ENCODE data around the gene PSAT1.
A peak's percentile ranks its signal among the peaks of the same experiment; 100 is the strongest.

The PSAT1 gene

DNA sequence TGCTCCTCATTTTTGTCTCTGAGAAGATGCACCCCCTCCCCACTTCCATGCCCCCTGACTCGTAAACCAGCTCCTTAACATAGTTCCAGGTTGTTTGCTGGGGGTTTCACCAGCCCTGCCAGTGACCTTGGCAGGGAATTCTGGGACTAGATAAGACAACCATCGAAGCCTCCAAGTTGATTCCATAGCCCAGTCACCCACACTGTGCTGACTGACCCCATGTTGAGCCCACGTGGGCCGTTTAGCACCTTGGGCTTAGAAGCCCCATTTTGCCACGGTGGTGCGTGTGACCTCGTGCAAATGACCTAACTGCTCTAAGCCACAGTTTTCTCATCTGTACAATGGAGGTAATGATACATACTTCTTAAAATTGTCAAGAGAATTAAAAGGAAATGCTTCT is 24.6 kb downstream of the PSAT1 start:
- Mint-ChIP-seq H3K4me1 (peaks cover 10% of the 10 kb centered on the region), H3K9me3 (peaks cover 0 to 7% of the 10 kb centered on the region in 2 donors), H3K4me3 (no peak overlapping the region), H3K27ac (no peak overlapping the region), H3K27me3 (no peaks in the 10 kb centered on the region)
- no peak for DNase-seq
- no peak for ATAC-seq

DNA sequence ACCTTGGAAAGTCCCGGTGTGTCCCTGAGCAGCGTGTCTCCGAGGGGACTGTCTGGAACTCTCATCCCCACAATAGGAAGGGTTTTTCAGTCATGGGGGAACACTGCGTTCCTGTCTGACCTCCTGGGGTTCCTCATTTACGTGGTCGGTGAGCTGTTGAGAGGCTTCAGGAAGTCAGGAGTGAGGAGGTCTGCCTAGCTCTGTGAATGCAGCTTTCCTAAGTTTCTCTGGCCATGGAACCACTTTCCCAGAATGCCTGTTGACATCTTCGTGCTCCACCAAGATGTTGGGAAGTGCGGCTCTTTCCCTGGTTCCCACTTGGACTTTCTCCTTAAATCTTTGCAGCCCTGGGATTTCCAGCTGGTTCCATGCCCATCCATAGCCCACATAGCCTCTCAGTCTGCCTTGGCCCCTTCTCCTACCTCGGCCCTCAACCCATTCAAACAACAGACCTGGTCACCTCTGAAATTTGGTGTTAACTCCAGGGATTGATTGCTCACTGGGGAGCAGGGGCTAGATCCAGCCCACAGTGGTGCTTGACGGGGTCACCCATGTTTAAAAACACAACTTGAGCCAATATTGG is 27.2 kb downstream of the PSAT1 start:
- peak overlapping the region in 1 of 2 donors; percentile 56 for H3K27ac Mint-ChIP-seq
- H3K27me3 Mint-ChIP-seq, result no peaks in the 10 kb centered on the region
- peaks cover 10% of the 10 kb centered on the region for H3K4me1 Mint-ChIP-seq
- H3K9me3 Mint-ChIP-seq, result peaks cover 0 to 7% of the 10 kb centered on the region in 2 donors
- ATAC-seq, result no peak
- H3K4me3 Mint-ChIP-seq, result no peak overlapping the region
- no peak for DNase-seq

DNA sequence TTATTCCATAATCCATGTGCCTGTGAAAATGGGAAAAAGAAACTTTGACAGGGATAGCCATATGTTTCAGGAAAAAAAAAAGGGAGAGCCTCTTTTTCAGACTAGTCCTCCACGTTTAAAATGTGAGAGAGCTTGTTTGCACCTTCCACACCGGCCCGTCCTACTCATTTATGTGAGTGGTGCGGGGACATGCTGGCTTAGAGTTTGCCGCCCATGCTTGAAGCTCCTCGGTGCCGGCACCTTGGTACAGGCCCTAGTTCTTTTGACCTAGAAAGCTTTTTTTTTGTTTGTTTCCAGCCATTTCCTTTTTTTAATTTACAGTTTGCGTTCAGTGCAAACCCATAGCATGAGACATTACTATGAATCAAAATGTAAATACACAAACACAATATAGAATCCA is 27.8 kb downstream of the PSAT1 start:
- H3K27ac Mint-ChIP-seq, result no peak overlapping the region
- no peak overlapping the region for H3K4me3 Mint-ChIP-seq
- no peak for DNase-seq
- H3K9me3 Mint-ChIP-seq, result peaks cover 0 to 6% of the 10 kb centered on the region in 2 donors
- ATAC-seq, result no peak
- no peaks in the 10 kb centered on the region for H3K27me3 Mint-ChIP-seq
- peaks cover 10% of the 10 kb centered on the region for H3K4me1 Mint-ChIP-seq

DNA sequence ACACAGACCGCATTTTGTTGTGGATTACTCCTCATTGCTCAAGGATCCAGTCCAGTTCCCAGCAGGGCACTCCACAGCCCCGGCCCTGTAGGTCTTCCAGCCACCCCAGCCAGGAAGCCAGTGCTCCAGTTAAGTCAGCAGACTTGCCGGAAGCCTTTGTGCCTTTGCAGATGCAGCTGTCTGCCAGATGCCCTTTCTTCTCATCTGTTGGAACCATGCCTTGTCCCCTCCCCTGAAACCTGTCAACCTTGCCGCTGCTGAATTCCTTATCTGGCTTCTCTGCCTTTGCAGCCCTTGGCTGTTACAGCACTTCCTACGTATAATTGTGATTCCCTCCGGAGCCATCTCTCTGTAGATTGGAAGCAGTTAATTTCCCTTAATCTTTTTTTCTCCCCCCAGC is 28.4 kb downstream of the PSAT1 start:
- Mint-ChIP-seq H3K4me1 (peaks cover 10% of the 10 kb centered on the region), H3K27me3 (no peaks in the 10 kb centered on the region), H3K27ac (peak overlapping the region in 1 of 2 donors; percentile 7), H3K4me3 (no peak overlapping the region), H3K9me3 (no peaks in the 10 kb centered on the region)
- DNase-seq (no peak), ATAC-seq (no peak)

DNA sequence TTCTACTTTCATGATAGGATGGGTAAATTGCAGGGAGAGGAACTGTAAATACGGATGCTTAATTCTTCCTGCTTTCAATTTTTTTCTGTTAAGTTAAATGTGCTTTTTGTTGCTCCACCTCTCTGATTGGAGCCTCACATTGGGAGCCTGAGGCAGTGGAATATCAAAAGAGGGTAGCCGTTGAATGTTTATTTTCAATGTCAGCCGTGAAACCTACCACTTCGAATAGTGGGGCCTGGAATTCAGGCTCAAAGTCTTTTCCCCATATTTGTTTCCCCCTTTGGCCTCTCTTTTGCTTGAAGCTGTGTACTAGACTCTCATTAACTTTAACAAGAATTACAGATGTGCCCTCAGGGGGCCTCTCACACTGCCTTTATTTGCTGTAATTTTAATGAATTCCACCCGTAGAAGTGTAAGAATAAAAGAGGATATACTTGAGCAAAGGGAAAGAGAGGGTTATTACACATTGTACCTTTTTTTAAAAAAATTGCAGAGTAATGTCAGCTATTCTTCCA is 29.0 kb downstream of the PSAT1 start:
- ATAC-seq, result no peak
- no peak overlapping the region for H3K4me3 Mint-ChIP-seq
- H3K4me1 Mint-ChIP-seq, result peaks cover 9% of the 10 kb centered on the region
- H3K27me3 Mint-ChIP-seq, result no peaks in the 10 kb centered on the region
- no peaks in the 10 kb centered on the region for H3K9me3 Mint-ChIP-seq
- peak overlapping the region in 1 of 2 donors; percentile 7 for H3K27ac Mint-ChIP-seq
- DNase-seq, result no peak

DNA sequence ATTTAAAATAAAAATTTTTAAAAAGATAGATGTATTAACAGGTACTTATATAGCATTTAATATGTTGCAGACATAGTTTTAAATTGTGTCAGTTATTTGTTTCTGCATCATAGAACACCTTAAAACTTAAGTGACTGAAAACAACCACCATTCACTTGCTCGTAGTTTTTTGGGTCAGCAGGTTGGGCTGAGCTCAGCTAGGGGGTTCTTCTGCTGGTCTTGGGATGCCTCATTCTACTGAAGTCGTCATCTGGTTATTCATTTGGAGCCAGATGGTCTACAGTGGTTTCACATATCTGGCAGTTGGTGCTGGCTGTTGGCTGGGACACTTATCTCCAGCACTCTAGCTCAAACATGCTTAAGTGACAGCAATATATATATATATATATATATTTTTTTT is 29.6 kb downstream of the PSAT1 start:
- Mint-ChIP-seq H3K27ac (no peak overlapping the region), H3K4me1 (peaks cover 5% of the 10 kb centered on the region), H3K4me3 (no peak overlapping the region), H3K27me3 (no peaks in the 10 kb centered on the region), H3K9me3 (no peaks in the 10 kb centered on the region)
- DNase-seq, result no peak
- ATAC-seq, result no peak

DNA sequence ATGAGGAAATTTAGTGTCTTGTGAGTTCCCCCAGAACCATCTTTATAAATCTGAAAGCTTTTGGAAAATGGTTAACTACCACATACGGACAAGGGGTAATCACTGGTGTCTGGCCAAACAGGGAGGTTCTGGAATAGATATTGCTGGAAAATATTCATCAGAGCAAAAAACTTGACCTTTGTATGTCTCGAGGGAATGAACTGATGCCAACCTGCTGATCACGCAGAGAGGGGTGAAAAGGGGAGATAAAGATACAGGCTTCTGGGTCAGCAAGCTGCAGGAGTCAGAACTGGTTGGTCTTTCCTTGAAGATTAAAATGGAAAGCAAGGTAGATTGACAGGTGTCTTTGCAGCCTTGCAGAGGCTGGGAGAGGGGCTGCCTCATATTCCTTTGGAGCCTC is 35.5 kb downstream of the PSAT1 start:
- DNase-seq (no peak), ATAC-seq (no peak)
- Mint-ChIP-seq H3K4me1 (no peaks in the 10 kb centered on the region), H3K27ac (no peak overlapping the region), H3K27me3 (no peaks in the 10 kb centered on the region), H3K9me3 (peaks cover 17 to 24% of the 10 kb centered on the region in 2 donors), H3K4me3 (no peak overlapping the region)

DNA sequence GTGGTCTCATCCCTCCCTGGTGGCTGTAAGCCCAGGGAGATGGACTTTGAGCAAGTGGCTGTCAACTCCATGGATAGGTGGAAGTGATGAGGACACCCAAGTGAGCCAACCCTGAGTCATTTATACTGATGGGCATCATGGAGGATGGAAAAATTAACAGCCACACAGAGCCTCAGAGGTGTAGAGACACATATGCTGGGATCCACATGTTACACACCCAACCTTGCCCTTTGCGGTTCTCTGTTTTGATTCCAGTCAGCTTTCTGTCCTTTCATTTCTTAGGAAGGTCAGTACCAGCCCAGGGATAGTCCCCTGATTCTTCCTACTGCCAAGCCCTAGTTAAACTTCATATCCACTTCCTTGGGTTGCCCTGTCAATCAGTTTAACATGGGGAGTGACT is 51.9 kb downstream of the PSAT1 start:
- peaks cover 11% of the 10 kb centered on the region for H3K4me1 Mint-ChIP-seq
- no peaks in the 10 kb centered on the region for H3K27me3 Mint-ChIP-seq

DNA sequence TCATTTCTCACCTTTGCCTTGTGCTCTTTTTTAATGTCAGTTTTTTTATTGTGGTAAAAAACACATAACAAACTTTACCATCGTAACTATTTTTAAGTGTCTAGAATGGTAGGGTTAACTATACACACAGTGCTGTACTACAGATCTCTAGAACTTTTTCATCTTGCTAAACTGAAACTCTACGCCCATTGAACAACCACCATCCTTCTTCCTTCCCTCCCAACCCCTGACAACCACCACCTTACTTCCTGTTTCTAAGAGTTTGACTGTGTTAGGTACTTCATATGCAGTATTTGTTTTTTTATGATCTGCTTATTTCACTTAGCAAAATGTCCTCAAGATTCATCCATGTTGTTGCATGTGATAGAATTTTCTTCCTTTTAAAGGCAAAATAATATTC is 54.9 kb downstream of the PSAT1 start:
- Mint-ChIP-seq H3K27me3 (no peaks in the 10 kb centered on the region), H3K4me1 (peaks cover 11% of the 10 kb centered on the region), H3K9me3 (no peaks in the 10 kb centered on the region), H3K27ac (no peak overlapping the region), H3K4me3 (peak overlapping the region in 1 of 2 donors; percentile 30)
- ATAC-seq, result no peak
- no peak for DNase-seq

More for the DNA sequence above, 51.9 kb downstream of the PSAT1 start:
- H3K4me3 Mint-ChIP-seq, result no peak overlapping the region
- H3K9me3 Mint-ChIP-seq, result no peaks in the 10 kb centered on the region
- H3K27ac Mint-ChIP-seq, result no peak overlapping the region
- no peak for ATAC-seq
- DNase-seq, result no peak

DNA sequence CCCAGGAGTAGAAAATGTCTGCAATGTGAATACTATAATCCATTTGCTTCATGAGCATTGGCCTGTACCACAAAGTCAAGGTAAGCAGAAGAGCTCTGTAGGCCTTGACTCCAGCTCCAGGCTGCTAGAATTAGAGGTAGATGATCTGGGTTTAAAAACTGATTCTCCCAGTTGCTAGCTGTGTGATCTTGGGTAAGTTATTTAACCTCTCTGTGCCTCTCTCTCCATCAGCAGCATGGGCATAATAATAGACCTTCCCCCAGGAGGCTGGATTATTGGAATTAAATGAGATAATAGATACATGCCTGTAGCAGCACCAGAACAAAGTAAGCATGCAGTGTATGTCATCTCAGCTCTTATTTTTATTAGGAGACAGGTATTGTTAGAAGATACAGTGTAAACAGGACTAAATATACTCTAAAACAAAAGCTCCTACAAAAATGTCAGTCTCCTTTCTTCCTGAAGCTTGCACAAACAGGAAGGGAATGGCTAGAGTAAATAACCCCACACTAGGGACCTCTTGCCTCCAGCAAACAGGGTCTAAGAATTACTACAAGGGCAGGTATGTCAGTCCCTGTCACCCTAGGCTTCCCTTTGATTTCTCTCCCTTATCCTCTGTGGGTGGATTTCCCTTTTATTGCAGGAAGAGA is 57.5 kb downstream of the PSAT1 start:
- H3K27me3 Mint-ChIP-seq, result no peaks in the 10 kb centered on the region

DNA sequence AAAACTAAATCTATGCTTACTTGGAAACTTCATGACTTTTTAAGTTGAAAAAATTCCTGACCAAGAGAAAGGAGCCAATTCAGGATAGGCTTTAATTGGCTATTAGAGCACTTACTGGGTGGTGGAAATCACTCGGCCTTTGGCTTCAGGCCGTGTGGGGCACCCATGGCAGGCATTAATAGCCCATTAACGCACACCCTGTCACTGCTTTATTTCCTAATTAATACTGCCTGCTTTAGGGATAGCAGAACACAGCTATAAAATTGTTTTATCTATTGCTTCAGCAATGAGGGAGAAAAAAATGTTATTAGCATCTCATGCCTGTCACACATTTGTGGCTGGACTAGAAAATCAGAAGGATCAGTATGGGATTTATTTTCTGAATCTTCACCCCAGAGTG is 58.1 kb downstream of the PSAT1 start:
- no peak overlapping the region for H3K4me3 Mint-ChIP-seq
- no peaks in the 10 kb centered on the region for H3K27me3 Mint-ChIP-seq
- no peak overlapping the region for H3K27ac Mint-ChIP-seq
- H3K4me1 Mint-ChIP-seq, result peaks cover 11% of the 10 kb centered on the region
- ATAC-seq, result no peak
- no peaks in the 10 kb centered on the region for H3K9me3 Mint-ChIP-seq
- no peak for DNase-seq

More for the DNA sequence above, 57.5 kb downstream of the PSAT1 start:
- H3K27ac Mint-ChIP-seq, result no peak overlapping the region
- ATAC-seq (no peak), DNase-seq (no peak)
- peaks cover 11% of the 10 kb centered on the region for H3K4me1 Mint-ChIP-seq
- no peak overlapping the region for H3K4me3 Mint-ChIP-seq
- no peaks in the 10 kb centered on the region for H3K9me3 Mint-ChIP-seq

DNA sequence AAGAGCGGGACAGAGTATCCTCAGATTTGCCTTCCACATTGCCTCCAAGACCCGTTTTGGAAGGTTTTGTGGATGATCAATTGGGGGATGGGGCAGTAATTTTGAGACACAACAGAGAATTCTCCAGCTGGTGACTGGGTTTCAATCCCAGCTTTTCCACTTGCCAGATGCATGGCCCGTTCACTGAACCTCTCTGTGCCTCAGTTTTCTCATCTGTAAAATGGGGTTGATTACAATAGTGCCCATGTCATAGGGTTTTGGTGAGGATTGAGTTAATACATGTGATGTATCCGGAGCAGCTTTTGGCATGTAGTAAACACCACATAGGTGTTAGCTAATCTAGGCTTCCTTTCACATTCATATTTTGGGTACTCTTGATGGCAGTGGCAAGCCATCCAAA is 59.7 kb downstream of the PSAT1 start:
- DNase-seq (no peak), ATAC-seq (no peak)
- H3K4me1 Mint-ChIP-seq, result peaks cover 8% of the 10 kb centered on the region
- no peak overlapping the region for H3K4me3 Mint-ChIP-seq
- no peaks in the 10 kb centered on the region for H3K9me3 Mint-ChIP-seq
- H3K27me3 Mint-ChIP-seq, result no peaks in the 10 kb centered on the region
- H3K27ac Mint-ChIP-seq, result no peak overlapping the region

DNA sequence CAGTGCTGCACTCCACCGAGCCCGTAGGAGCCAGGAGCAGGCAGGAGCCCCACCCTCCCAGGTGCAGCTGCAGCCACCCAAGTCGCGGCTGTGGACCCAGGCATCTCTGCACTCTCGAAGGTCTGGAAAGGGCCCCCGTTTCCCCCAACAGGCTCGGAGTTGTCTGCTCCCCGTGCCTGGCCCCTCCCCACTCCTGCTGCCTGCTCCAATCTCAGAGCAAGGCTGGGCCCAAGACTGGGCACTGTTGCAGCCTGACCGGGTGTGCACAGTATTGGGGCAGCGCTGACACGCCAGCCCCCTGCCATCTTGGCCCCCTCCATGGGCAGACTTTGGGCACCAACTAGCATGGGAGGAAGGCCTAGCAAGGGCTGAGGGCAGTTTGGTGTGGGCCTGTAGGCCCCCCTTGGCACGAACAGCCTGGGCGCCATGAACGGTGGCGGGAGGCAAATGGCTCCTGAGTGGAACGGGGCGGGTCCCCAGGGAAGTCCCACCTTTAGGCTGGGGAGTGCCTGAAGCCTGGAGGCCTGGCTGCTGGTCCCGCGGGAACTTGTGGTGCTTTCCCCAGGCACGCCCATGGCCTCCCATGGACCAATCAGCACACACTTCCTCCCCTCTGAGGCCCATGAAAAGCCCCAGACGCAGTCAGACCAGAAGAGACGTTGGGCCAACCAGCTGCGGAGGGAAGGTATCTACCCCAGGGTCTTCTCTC is 60.4 kb downstream of the PSAT1 start:
- peaks cover under 1% of the 10 kb centered on the region for H3K4me1 Mint-ChIP-seq
- no peak overlapping the region for H3K4me3 Mint-ChIP-seq
- ATAC-seq, result no peak
- no peaks in the 10 kb centered on the region for H3K27me3 Mint-ChIP-seq
- no peak for DNase-seq
- H3K9me3 Mint-ChIP-seq, result no peaks in the 10 kb centered on the region
- no peak overlapping the region for H3K27ac Mint-ChIP-seq

DNA sequence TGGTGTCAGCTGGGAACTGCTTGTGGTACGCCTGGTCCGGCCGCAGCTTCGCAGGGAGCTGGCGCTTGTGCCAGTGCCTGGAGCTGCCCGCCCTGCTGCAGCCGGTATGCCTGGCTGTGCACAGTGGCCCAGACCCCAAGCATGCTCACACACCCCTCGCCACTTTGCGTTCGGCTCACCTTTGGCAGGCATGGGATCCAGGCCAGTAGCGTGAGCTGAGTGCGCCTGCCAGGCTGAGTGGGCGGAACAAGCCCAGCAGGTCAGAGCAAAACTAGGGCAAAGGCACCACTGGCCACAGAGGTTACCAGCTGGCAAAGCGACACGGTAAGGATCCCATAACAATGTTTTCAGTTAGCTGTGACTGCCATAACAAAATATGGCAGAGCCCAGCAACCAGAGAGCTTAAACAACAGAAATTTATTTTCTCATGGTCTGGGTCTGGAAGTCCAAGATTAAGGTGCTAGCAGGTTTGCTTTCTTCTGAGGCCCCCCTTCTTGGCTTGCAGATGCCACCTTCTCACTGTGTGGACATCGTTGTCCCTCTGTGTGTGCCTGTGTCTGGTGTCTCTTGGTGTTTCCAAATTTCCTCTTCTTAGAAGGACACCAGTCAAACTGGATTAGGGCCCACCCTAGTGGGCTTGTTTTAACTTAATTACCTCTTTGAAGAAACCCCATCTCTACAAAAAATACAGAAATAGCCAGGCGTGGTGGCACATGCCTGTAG is 61.6 kb downstream of the PSAT1 start:
- H3K9me3 Mint-ChIP-seq, result no peaks in the 10 kb centered on the region
- no peak overlapping the region for H3K27ac Mint-ChIP-seq
- no peak for DNase-seq
- H3K4me3 Mint-ChIP-seq, result no peak overlapping the region
- no peaks in the 10 kb centered on the region for H3K4me1 Mint-ChIP-seq
- no peak for ATAC-seq
- no peaks in the 10 kb centered on the region for H3K27me3 Mint-ChIP-seq

DNA sequence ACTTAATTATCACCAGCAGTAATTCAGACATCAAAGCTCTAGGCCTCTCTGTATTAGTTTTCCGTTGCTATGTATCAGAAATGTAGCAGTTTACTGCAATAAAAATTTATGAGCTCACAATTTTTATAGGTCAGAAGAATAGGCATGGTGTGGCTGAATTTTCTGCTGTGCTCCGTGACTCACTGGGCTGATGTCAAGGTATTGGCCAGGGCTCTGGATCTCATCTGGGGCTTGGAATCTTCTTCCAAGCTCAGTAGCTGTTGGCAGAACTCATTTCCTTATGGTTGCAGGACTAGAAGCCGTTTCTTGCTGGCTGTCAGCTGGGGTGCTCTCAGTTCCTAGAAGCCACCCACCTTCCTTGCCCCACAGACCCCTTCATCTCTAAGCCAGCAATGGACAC is 66.3 kb downstream of the PSAT1 start:
- Mint-ChIP-seq H3K4me1 (no peaks in the 10 kb centered on the region), H3K4me3 (no peak overlapping the region), H3K9me3 (no peaks in the 10 kb centered on the region), H3K27me3 (no peaks in the 10 kb centered on the region), H3K27ac (no peak overlapping the region)
- ATAC-seq (no peak), DNase-seq (no peak)
